Neural progenitor cell (in vitro differentiated cells): ENCODE measurements around the gene TES.

Experiments
- EZH2 ChIP-seq: fragments of 200-600 bp; sonication (generic); IDR thresholded peaks from 2 replicates; pipeline ENCODE4 v1.6.1; 2017; ENCODE audit warnings: antibody characterized with exemption, mild to moderate bottlenecking, moderate library complexity
- EZH2phosphoT487 ChIP-seq: fragments of 200-600 bp; sonication (generic); IDR thresholded peaks from 2 replicates; pipeline ENCODE4 v1.6.1; 2017; ENCODE audit warnings: antibody characterized with exemption
- TF ChIP-seq, protein P1 (sequence below): fragments of 200-600 bp; sonication (generic); IDR thresholded peaks from 2 replicates; pipeline ENCODE4 v1.5.1; 2017; ENCODE audit warnings: antibody characterized with exemption, mild to moderate bottlenecking

DNA sequence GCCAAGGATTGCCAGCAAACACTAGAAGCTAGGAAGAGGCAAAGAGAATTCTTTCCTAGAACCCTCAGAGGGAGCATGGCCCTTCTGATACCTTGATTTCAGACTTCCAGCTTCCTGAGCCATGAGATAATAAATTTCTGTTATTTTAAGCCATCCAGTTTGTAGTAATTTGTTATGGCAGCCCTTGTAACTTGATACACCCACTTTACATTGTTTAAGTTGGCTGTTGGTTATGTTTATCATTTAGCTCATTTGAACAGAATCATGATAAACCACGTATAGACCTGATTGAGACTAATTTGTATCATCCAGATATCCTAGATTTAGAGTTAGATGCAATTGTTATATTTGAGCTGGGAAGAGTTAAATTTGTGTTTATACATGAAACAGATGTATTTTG is 9.4 kb upstream of the TES start:
- TF ChIP-seq EZH2, result no peak
- TF ChIP-seq, protein P1, sequence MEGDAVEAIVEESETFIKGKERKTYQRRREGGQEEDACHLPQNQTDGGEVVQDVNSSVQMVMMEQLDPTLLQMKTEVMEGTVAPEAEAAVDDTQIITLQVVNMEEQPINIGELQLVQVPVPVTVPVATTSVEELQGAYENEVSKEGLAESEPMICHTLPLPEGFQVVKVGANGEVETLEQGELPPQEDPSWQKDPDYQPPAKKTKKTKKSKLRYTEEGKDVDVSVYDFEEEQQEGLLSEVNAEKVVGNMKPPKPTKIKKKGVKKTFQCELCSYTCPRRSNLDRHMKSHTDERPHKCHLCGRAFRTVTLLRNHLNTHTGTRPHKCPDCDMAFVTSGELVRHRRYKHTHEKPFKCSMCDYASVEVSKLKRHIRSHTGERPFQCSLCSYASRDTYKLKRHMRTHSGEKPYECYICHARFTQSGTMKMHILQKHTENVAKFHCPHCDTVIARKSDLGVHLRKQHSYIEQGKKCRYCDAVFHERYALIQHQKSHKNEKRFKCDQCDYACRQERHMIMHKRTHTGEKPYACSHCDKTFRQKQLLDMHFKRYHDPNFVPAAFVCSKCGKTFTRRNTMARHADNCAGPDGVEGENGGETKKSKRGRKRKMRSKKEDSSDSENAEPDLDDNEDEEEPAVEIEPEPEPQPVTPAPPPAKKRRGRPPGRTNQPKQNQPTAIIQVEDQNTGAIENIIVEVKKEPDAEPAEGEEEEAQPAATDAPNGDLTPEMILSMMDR, result no peak
- no peak for TF ChIP-seq EZH2phosphoT487
